PFSK-1 (cell line): ENCODE measurements around the gene FBXL7.

ENCODE experiments used
- FOXP2 ChIP-seq: optimal IDR thresholded peaks from 2 replicates; pipeline ENCODE3; 2011; ENCODE audit warnings: borderline replicate concordance, control low read depth, inconsistent platforms; ENCODE audit not compliant: insufficient read depth; ENCODE audit errors: extremely low read length, extremely low read depth
- POLR2AphosphoS5 ChIP-seq: IDR thresholded peaks from 2 replicates; pipeline ENCODE4 v1.6.1; 2012; ENCODE audit warnings: low read depth, mild to moderate bottlenecking, control low read depth, low read length, moderate library complexity
- SIN3A ChIP-seq: IDR thresholded peaks from 2 replicates; pipeline ENCODE4 v1.6.1; 2012; ENCODE audit warnings: mild to moderate bottlenecking, low read length, moderate library complexity, borderline replicate concordance; ENCODE audit not compliant: insufficient read depth
- TAF1 ChIP-seq: IDR thresholded peaks from 2 replicates; pipeline ENCODE4 v1.6.1; 2012; ENCODE audit warnings: low read length, control low read depth, borderline replicate concordance; ENCODE audit not compliant: insufficient read depth
- TF ChIP-seq, protein P1 (sequence below), 2 experiments: IDR thresholded peaks; 2 replicates each; pipeline versions ENCODE4 v1.6.1 to v1.8.0; 2011 to 2012; ENCODE audit warnings: low read depth in 2 of 2, low read length in 2 of 2, control low read depth in 1 of 2, inconsistent platforms in 1 of 2, mild to moderate bottlenecking in 1 of 2, moderate library complexity in 1 of 2; ENCODE audit not compliant: insufficient read depth in 1 of 2

Gene FBXL7

DNA sequence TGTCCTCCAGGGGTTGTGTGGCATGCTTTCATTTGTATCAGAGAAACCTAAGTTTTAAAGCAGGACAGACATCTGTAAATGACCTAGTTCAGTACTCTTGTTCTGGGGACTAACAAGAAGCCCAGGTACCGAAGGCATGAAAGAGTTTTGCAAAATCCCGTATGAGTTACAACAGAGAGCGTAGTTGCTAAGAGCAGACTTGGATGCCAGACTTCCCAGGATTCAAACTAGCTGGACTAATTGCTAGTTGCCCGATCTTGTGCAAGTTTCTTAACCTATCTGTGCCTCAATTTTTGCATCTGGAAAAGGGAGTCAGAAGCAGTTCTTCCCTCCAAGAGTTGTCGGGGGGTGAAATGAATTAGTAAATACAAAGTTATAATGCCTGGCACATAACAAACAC lies 20.9 kb downstream of the FBXL7 start:
- TF ChIP-seq, protein P1, sequence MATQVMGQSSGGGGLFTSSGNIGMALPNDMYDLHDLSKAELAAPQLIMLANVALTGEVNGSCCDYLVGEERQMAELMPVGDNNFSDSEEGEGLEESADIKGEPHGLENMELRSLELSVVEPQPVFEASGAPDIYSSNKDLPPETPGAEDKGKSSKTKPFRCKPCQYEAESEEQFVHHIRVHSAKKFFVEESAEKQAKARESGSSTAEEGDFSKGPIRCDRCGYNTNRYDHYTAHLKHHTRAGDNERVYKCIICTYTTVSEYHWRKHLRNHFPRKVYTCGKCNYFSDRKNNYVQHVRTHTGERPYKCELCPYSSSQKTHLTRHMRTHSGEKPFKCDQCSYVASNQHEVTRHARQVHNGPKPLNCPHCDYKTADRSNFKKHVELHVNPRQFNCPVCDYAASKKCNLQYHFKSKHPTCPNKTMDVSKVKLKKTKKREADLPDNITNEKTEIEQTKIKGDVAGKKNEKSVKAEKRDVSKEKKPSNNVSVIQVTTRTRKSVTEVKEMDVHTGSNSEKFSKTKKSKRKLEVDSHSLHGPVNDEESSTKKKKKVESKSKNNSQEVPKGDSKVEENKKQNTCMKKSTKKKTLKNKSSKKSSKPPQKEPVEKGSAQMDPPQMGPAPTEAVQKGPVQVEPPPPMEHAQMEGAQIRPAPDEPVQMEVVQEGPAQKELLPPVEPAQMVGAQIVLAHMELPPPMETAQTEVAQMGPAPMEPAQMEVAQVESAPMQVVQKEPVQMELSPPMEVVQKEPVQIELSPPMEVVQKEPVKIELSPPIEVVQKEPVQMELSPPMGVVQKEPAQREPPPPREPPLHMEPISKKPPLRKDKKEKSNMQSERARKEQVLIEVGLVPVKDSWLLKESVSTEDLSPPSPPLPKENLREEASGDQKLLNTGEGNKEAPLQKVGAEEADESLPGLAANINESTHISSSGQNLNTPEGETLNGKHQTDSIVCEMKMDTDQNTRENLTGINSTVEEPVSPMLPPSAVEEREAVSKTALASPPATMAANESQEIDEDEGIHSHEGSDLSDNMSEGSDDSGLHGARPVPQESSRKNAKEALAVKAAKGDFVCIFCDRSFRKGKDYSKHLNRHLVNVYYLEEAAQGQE (IDR thresholded peaks at IDR 0.05; ENCODE audit: insufficient read depth in 1 of 2, low read depth in 2 of 2, low read length in 2 of 2): no peak
- TF ChIP-seq FOXP2: no peak

DNA sequence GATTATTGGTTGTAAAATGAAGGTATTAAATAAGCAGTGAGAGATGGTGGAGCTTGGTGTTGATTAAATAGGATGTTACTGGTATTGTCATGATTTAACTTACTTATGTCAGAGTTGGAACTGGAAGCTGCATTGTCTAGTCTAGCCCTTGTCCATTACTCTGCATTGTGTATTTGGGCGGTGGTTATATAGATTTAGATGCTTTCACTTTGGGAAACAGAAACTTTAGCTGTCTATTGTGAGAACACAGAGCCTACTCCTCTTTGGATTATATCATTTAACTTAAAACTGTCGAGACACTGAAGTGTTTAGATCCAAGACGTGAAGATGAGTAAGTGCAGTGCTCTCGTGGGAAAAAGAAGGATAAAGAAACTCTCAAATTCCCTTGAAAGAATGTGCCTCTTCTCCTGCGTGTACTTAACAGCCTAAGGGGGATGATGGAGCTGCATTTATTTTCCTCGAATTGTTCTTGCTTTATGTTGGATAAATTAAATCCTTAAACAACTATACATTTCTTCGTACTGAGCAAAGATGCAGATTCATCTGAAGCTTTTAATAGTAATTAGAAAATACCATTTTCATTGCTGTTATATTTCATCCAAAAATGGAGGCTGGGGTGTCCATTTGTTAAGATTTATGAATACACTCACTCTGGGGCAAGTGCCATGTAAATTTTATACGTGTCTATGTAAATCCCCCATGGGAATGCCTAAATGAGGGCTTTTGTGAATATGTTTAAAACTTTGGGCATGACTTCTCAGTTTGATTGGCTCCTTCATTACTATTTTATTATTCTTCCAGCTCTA lies 21.6 kb downstream of the FBXL7 start:
- TF ChIP-seq, protein P1 (IDR thresholded peaks at IDR 0.05; ENCODE audit: insufficient read depth in 1 of 2, low read depth in 2 of 2, low read length in 2 of 2): no peak

DNA sequence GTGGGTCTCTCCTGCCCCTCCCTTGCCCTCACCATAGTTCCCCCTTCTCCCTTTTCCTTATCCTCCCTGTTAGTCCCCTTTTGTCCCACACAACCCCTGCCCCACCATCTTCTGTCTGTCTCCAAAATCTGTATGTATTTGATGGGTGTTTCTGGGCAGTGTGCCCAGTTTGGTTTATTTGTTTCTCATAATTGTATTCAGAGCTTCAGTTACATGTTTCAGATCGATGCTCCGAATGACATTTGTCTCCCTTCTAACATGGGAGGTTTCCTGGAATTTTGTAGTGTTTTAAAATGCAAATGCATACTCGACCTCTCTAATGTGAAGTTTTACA lies 22.2 kb downstream of the FBXL7 start:
- TF ChIP-seq FOXP2: no peak
- no peak for TF ChIP-seq POLR2AphosphoS5
- TF ChIP-seq, protein P1 (IDR thresholded peaks at IDR 0.05; ENCODE audit: insufficient read depth in 1 of 2, low read depth in 2 of 2, low read length in 2 of 2): no peak
- no peak for TF ChIP-seq SIN3A
- no peak for TF ChIP-seq TAF1

DNA sequence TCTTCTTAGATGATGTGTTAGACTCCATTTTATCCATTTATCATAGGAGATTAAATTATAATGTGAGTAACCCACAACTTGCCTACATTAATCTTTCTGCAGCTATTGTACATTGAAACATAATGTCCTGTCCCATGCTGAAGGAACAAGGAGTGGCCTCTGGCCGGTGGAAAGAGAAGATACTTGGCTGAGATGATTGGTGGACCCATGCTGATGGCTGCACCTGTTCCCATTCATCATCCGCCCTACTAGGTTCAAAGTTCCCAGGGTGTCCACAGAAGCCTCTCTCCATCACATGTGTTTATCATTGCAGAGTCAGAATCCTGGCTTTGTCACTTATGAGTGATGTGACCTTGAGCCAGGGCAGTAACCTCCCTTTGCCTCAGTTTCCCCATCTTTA lies 24.7 kb downstream of the FBXL7 start:
- TF ChIP-seq, protein P1 (IDR thresholded peaks at IDR 0.05; ENCODE audit: insufficient read depth in 1 of 2, low read depth in 2 of 2, low read length in 2 of 2): no peak
- TF ChIP-seq TAF1: no peak
- no peak for TF ChIP-seq FOXP2
- no peak for TF ChIP-seq SIN3A
- no peak for TF ChIP-seq POLR2AphosphoS5

DNA sequence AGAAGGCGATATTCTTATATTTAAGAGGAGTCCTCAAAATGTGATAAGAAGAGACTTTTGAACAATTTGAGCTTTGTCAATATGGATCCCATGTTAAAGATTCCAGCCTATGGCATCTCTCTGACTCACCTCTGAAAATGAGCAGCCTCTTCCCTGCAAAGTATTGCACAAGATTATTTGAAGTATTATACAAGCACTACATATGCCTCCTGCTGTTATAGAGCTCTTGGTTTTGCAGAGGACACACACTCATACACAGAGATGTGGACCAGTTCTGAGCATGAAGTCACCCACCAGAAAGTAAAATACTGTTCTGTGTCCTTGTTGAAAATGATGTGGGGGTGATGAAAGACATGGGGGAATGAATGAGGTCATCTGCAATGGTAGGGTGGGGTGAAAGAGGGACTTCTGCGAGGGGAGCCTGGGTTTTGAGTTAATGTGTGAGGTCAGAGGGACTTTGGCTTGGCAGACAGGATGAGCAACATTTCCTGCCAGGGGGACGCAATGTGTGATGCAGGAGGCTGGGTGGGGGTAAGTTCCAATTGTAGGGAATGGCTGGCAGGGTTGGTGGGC lies 25.8 kb downstream of the FBXL7 start:
- TF ChIP-seq SIN3A: no peak

DNA sequence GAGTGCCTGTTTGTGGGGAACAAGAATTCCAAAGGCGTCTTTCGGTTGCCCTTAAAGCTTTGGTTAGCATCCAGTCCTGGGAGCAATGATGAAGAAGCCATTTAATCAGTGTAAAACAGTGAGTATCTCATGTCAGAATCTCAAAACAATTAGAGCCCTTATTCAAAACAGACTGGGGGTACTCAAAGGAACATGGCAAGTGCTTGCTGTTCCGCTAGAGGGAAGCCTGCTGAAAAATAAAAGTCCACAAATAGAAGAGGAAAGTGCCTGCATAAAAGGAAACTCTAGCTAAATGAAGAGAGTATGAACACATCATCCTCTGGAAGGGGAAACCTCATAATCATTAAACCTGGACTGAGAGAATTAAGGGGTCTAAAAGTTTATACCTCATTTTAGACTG lies 26.4 kb downstream of the FBXL7 start:
- TF ChIP-seq SIN3A (no peak), FOXP2 (no peak), POLR2AphosphoS5 (no peak), TAF1 (no peak)
- TF ChIP-seq, protein P1 (IDR thresholded peaks at IDR 0.05; ENCODE audit: insufficient read depth in 1 of 2, low read depth in 2 of 2, low read length in 2 of 2): no peak
